HS-27A (cell line): Measurements from ENCODE around the gene UST.
A peak's percentile ranks its signal among the peaks of the same experiment; 100 is the strongest.
"Not testable (repeated sequence)": the region's sequence is repeated elsewhere in the genome, so short reads cannot be mapped to it uniquely, and the experiment has no call there.

Experiments
- DNase-seq: peaks from one replicate; pipeline ENCODE4 v3.0.0-alpha.2; 2012; ENCODE audit warnings: low read depth, missing footprints

The UST gene

GRCh38 chr6:148736774-148737412, 9.9 kb upstream of the UST start:
- DNase-seq, result no peak

DNA sequence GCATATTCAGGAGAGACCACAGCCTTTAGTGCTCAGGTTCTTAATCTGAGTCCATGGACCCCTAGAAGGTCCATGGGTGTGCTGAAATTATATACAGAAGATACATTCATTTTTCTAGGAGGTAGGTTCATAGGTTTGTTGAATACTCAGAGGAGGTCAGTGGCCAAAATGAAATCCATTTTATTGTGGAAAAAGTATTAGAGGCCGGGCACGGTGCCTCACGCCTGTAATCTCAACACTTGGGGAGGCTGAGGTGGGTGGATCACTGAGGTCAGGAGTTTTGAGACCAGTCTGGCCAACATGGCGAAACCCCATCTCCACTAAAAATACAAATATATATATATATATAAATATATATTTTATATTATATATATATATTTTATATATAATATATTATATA, 9.0 kb upstream of the UST start:
- no peak for DNase-seq

- DNase-seq, result no peak
Measured at GRCh38 chr6:148738946-148739821, 7.6 kb upstream of the UST start.

DNA sequence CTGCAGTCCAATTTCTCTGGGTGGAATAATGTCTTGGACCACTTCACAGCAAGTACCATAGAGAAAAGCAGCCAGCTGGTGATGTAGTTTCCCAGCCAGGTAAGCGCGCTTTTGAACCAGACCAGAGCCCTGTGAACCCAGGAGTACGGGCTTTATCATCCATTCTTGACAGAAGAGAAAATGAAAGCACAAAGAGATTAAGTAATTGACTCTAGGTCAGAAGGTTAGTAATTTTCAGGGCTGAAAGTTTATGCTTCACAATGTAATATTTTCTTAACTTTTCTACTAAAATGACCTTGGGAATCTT, 7.1 kb upstream of the UST start:
- DNase-seq, result no peak

DNA sequence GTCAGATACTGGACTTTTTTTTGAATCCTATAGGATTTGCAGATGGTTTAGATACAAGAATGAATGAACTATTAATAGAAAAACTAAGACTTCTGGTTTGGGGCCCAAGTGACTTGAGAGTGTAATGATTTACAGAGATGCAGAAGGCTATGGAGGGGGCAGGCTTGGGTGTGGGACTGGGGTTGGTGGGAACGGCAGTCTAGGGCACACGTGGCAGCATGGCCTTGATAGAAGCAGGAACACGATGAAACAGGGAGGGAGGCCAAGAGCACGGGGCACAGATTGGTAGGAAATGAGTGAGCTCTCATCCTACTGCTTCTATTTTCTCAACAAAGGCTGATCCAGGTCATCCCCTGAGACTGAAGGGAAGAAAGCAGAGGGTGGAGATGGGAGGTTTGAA, 3.4 kb upstream of the UST start:
- DNase-seq, result no peak

DNA sequence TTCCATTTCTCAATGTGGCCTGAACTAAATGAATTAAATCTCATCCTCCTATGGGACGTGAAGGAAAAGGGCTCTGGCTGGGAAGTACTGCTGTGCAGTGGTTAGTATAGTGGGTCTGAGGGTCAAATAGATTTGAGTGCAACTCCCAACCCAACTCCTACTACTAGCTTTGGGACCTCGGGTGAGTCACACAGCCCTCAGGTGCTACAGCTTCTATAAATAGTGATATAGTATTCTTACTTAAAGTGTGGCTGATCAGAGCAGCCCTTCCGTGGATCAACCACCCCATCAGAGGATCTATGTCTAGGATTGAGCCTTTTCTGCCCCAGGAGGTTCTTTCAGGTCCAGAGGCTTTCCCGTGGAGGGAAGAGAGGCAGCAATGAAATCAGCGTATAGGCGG, 904 bp upstream of the UST start:
- DNase-seq, result no peak

GRCh38 chr6:148747145-148747470, 278 bp downstream of the UST start:
- DNase-seq, result no peak

GRCh38 chr6:148747471-148748165, 788 bp downstream of the UST start:
- DNase-seq, result no peak

- DNase-seq, result no peak
Measured at GRCh38 chr6:148749674-148750073, 2.8 kb downstream of the UST start.

GRCh38 chr6:148750838-148751792, 4.3 kb downstream of the UST start:
- no peak for DNase-seq

DNA sequence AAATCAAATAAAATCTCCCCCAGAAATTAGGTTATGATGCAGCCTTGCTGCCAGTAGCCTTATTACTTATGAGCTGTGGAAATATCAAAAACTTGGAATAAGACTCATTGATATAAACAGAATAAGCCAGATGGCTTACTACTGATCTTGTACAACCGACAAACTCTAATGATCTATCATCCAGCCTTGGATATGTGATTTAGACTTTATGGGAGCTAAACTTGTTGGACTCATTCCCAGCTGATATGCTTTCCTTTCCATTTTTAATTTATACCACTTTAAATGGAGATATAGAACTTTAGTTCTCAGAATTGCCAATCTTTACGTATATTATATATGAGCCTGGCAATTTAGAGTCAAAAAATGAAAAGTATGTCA, 5.0 kb downstream of the UST start:
- DNase-seq, result no peak

GRCh38 chr6:148755379-148755778, 8.5 kb downstream of the UST start:
- DNase-seq, result not testable (repeated sequence)

DNA sequence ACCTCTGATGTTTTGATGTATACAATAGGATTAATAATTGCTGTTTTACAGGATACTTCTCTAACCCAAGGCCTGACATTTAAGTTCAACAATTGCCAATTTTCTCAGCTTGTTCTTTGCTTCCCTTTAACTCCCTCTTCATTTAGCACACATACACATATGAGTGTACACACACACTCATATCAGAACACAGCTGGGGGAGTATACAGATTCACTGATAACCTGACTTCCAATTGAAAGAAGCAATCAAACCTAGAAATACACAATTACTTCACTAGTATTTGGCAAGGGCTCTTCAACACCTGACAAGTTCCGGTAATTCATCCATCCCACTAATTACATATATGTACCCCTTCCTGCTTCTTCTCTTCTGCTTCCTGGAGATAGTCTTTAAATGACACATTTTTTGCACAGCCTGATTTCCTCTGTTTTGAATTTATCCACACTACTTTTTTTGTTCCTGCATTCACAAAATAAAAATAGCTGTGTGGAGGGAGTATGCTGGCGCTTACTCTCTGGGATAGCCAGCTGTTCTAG, 11.2 kb downstream of the UST start:
- DNase-seq, result no peak

DNA sequence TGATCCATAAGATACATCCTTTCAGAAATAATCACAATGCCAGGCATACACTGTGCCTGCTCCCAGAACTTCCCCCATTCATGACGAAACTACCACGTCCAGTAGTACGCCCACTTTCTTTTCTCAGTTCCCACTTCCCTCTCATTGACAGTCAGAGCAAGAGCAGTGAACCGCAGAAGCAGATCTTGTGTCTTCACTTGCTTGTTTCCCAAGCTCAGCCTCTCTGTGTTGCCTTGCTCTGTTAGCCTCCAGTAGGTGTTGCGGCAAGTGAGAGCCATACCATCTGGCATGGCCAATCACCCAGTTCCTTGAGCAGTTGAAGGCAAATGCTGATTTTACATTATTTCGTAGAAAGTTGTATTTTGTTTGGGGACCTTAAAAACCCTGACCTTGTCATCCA, 11.7 kb downstream of the UST start:
- no peak for DNase-seq

DNA sequence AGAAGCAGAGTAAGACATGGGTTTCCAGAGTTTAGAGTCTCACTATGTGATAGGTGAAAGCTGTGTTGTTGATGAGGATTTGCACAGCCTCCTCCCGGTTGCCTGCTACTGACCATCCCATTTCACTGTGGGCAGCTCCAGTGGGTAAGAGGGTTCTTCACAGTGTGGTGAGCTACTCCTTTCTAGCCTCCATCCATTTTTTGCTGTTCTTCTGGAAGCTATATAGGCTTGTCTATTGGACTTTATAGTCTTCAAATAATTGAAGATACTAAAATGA, 13.4 kb downstream of the UST start:
- DNase-seq, result no peak

DNA sequence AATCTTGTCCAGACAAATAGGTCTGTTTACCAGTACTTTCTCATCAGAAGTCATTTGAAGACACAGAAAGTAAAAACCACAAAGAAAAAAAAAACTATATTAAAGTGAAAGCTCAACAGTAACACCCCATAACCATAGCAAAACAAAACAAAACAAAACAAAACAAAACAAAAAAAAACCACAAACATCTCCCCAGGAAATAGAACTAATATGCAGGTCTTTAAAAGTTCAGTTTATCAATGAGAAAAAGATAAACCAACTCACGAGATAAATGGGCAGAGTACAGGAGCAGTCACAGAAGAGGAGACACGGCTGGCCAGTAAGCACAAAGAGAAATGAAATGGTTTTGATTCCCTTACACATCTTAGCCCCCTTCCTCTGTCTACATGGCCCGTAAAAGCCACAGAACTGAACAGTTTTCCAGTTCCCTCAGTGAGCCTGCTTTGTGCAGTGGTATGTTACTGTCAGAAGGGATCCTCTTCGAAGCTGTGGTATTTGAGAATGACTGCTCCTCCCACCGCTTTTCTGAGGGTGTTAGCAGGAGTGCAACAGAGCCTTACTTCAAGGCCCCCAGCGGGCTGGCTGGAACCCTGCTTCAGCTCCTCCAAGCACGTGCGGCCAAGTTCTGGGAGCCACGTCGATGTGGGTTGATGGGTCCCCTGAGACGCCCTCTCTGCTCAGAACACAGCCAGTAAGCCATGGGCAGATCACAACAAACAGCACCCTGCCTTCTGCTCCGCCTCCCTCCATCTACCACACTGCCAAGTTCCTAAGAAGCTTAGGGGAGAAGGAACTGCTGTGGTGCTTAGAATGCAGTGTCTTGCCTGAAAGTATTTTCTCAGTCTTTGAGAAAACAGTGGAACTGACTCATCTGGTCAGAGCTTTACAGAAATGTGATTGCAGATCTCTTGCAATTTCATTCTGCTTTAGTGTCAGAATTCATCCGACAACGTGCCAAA, 14.0 kb downstream of the UST start:
- peak; percentile 50 for DNase-seq

GRCh38 chr6:148761527-148762011, 14.7 kb downstream of the UST start:
- DNase-seq, result no peak

GRCh38 chr6:148762231-148762630, 15.4 kb downstream of the UST start:
- DNase-seq, result no peak

DNA sequence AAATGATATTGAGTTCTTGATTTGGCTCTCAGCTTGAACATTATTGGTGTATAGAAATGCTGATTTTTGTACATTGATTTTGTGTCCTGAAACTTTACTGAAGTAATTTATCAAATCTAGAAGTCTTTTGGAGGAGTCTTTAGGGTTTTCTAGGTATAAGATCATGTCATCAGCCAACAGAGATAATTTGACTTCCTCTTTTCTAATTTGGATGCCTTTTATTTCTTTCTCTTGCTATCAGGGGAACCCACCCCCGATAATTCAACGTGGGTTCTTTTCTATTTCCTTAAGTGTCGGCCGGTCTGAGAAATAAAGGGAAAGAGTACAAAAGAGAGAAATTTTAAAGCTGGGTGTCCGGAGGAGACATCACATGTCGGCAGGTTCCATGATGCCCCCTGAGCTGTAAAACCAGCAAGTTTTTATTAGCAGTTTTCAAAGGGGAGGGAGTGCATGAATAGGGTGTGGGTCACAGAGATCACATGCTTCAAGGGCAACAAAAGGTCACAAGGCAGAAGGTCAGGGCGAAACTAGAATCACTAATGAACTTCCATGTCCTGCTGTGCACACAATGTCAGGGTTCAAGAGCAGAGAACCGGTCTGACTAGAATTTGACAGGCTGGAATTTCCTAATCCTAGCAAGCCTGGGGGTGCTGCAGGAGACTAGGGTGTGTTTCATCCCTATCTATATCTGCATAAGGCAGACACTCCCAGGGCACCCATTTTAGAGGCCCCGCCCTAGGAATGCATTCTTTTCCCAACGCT, 17.6 kb downstream of the UST start:
- not testable (repeated sequence) for DNase-seq
